ENCODE data around the gene IL20RA. TPM values are rescaled to one million over a fixed set of nuclear protein-coding genes. Genes with fewer than 3 reads are reported as not detected.
"Not testable (repeated sequence)": the region's sequence is repeated elsewhere in the genome, so short reads cannot be mapped to it uniquely, and the experiment has no call there.

Gene IL20RA
- total and polyA plus RNA-seq, 4 donors, result 0.17 to 0.65 (median 0.25) TPM; not detected in 1

- Histone ChIP-seq H3K9ac (ENCODE audit: low read depth in 1 of 2, low read length in 2 of 2) (no peak overlapping the region), H3K27ac (ENCODE audit: low read depth in 1 of 2, low read length in 2 of 2) (no peak overlapping the region), H3K36me3 (ENCODE audit: control insufficient read depth in 4 of 4, insufficient read depth in 3 of 4, low read depth in 1 of 4, low read length in 3 of 4) (no peaks in the 10 kb centered on the region), H3K9me3 (ENCODE audit: control insufficient read depth in 4 of 4, low read length in 3 of 4) (no peaks in the 10 kb centered on the region), H3K27me3 (ENCODE audit: control insufficient read depth in 4 of 4, insufficient read depth in 4 of 4, low read length in 3 of 4) (peaks cover 0 to 8% (median 0%) of the 10 kb centered on the region in 4 donors), H3K4me3 (ENCODE audit: low read depth in 1 of 3, low read length in 3 of 3) (no peak overlapping the region), H3K4me1 (ENCODE audit: control insufficient read depth in 4 of 4, insufficient read depth in 4 of 4, low read length in 3 of 4) (peaks cover 0 to 2% (median 0%) of the 10 kb centered on the region in 4 donors)
- no peak for DNase-seq (ENCODE audit: low spot score)
- no peak for TF ChIP-seq FOXA1 (IDR thresholded peaks at IDR 0.05)
- TF ChIP-seq JUND (IDR thresholded peaks at IDR 0.05), result no peak
- TF ChIP-seq TAF1 (conservative IDR thresholded peaks at IDR 0.05), result no peak
- 80% methylated on average over 3 of the region's 3 CpGs for WGBS
These were observed 84.0 kb downstream of the IL20RA start for GRCh38 chr6:136960781-136961180.

GRCh38 chr6:136959935-136960334, 84.8 kb downstream of the IL20RA start:
- DNase-seq (ENCODE audit: low spot score); H3K27ac ChIP-seq (ENCODE audit: low read depth in 1 of 2, low read length in 2 of 2): not testable (repeated sequence)

GRCh38 chr6:136959471-136959891, 85.3 kb downstream of the IL20RA start:
- 30% methylated on average over 14 of the region's 14 CpGs for WGBS

More at GRCh38 chr6:136959935-136960334, 84.8 kb downstream of the IL20RA start:
- 55% methylated on average over 6 of the region's 6 CpGs for WGBS
- H3K4me3 ChIP-seq (ENCODE audit: low read depth in 1 of 3, low read length in 3 of 3); H3K9ac ChIP-seq (ENCODE audit: low read depth in 1 of 2, low read length in 2 of 2); H3K27me3 ChIP-seq (ENCODE audit: control insufficient read depth in 4 of 4, insufficient read depth in 4 of 4, low read length in 3 of 4); H3K4me1 ChIP-seq (ENCODE audit: control insufficient read depth in 4 of 4, insufficient read depth in 4 of 4, low read length in 3 of 4); H3K9me3 ChIP-seq (ENCODE audit: control insufficient read depth in 4 of 4, low read length in 3 of 4); H3K36me3 ChIP-seq (ENCODE audit: control insufficient read depth in 4 of 4, insufficient read depth in 3 of 4, low read depth in 1 of 4, low read length in 3 of 4): not testable (repeated sequence)

GRCh38 chr6:136958168-136958567, 86.6 kb downstream of the IL20RA start:
- Histone ChIP-seq H3K27ac (ENCODE audit: low read depth in 1 of 2, low read length in 2 of 2) (no peak overlapping the region), H3K9ac (ENCODE audit: low read depth in 1 of 2, low read length in 2 of 2) (no peak overlapping the region), H3K4me3 (ENCODE audit: low read depth in 1 of 3, low read length in 3 of 3) (no peak overlapping the region), H3K9me3 (ENCODE audit: control insufficient read depth in 4 of 4, low read length in 3 of 4) (no peaks in the 10 kb centered on the region), H3K36me3 (ENCODE audit: control insufficient read depth in 4 of 4, insufficient read depth in 3 of 4, low read depth in 1 of 4, low read length in 3 of 4) (no peaks in the 10 kb centered on the region), H3K4me1 (ENCODE audit: control insufficient read depth in 4 of 4, insufficient read depth in 4 of 4, low read length in 3 of 4) (peaks cover 0 to 2% (median 0%) of the 10 kb centered on the region in 4 donors), H3K27me3 (ENCODE audit: control insufficient read depth in 4 of 4, insufficient read depth in 4 of 4, low read length in 3 of 4) (peaks cover 0 to 12% (median 0%) of the 10 kb centered on the region in 4 donors)
- no peak for TF ChIP-seq NR2F2 (IDR thresholded peaks at IDR 0.05)
- TF ChIP-seq RXRA (IDR thresholded peaks at IDR 0.05), result no peak
- no peak for TF ChIP-seq ATF3 (IDR thresholded peaks at IDR 0.05)
- no peak for TF ChIP-seq GABPA (IDR thresholded peaks at IDR 0.05 in 1 of 2, conservative IDR thresholded peaks at IDR 0.05 in 1 of 2)
- no peak for TF ChIP-seq SP1 (IDR thresholded peaks at IDR 0.05)
- no peak for TF ChIP-seq JUND (IDR thresholded peaks at IDR 0.05)
- TF ChIP-seq EGR1 (IDR thresholded peaks at IDR 0.05; ENCODE audit: low read depth in 2 of 2), result no peak
- TF ChIP-seq HNF4G (IDR thresholded peaks at IDR 0.05), result no peak
- TF ChIP-seq ZBTB33 (IDR thresholded peaks at IDR 0.05), result no peak
- TF ChIP-seq MAX (IDR thresholded peaks at IDR 0.05), result no peak
- no peak for TF ChIP-seq HNF4A (conservative IDR thresholded peaks at IDR 0.05)
- TF ChIP-seq TAF1 (conservative IDR thresholded peaks at IDR 0.05), result no peak
- TF ChIP-seq YY1 (IDR thresholded peaks at IDR 0.05), result no peak
- no peak for DNase-seq (ENCODE audit: low spot score)
- 90% methylated on average over 5 of the region's 5 CpGs for WGBS

More at GRCh38 chr6:136959471-136959891, 85.3 kb downstream of the IL20RA start:
- peak in 1 of 2 donors; percentile 16 for TF ChIP-seq HNF4A (conservative IDR thresholded peaks at IDR 0.05)
- TF ChIP-seq SP1 (IDR thresholded peaks at IDR 0.05), result no peak
- H3K36me3 ChIP-seq (ENCODE audit: control insufficient read depth in 4 of 4, insufficient read depth in 3 of 4, low read depth in 1 of 4, low read length in 3 of 4), result no peaks in the 10 kb centered on the region
- no peaks in the 10 kb centered on the region for H3K9me3 ChIP-seq (ENCODE audit: control insufficient read depth in 4 of 4, low read length in 3 of 4)
- no peak overlapping the region for H3K27ac ChIP-seq (ENCODE audit: low read depth in 1 of 2, low read length in 2 of 2)
- no peak for DNase-seq (ENCODE audit: low spot score)
- no peak overlapping the region for H3K9ac ChIP-seq (ENCODE audit: low read depth in 1 of 2, low read length in 2 of 2)
- H3K4me3 ChIP-seq (ENCODE audit: low read depth in 1 of 3, low read length in 3 of 3), result no peak overlapping the region
- H3K27me3 ChIP-seq (ENCODE audit: control insufficient read depth in 4 of 4, insufficient read depth in 4 of 4, low read length in 3 of 4), result peaks cover 0 to 12% (median 0%) of the 10 kb centered on the region in 4 donors
- H3K4me1 ChIP-seq (ENCODE audit: control insufficient read depth in 4 of 4, insufficient read depth in 4 of 4, low read length in 3 of 4), result peaks cover 0 to 2% (median 0%) of the 10 kb centered on the region in 4 donors

All from liver (tissue), 9 donors.